Left hindlimb (tissue), 1 donor: ENCODE results near the gene VAT1.

ENCODE experiments used
- DNase-seq: peaks from one replicate; pipeline ENCODE4 v3.0.0-alpha.2; 2018

Gene VAT1

GRCh38 chr17:42967925-42968324 is 54.3 kb downstream of the VAT1 start:
- no peak for DNase-seq
